Stimulated activated CD8-positive, alpha-beta memory T cell treated with anti-CD3 and anti-CD28 coated beads, Interleukin-15, amount 100 ng/mL, for 4 hours (primary cell): ENCODE results near the gene ANKRD49.

Source experiments
- DNase-seq, 2 donors: peaks; one replicate each; pipeline ENCODE4 v3.0.0-alpha.2; 2020; ENCODE audit warnings: low read depth in 2 of 2

Gene ANKRD49, protein sequence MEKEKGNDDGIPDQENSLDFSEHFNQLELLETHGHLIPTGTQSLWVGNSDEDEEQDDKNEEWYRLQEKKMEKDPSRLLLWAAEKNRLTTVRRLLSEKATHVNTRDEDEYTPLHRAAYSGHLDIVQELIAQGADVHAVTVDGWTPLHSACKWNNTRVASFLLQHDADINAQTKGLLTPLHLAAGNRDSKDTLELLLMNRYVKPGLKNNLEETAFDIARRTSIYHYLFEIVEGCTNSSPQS

DNA sequence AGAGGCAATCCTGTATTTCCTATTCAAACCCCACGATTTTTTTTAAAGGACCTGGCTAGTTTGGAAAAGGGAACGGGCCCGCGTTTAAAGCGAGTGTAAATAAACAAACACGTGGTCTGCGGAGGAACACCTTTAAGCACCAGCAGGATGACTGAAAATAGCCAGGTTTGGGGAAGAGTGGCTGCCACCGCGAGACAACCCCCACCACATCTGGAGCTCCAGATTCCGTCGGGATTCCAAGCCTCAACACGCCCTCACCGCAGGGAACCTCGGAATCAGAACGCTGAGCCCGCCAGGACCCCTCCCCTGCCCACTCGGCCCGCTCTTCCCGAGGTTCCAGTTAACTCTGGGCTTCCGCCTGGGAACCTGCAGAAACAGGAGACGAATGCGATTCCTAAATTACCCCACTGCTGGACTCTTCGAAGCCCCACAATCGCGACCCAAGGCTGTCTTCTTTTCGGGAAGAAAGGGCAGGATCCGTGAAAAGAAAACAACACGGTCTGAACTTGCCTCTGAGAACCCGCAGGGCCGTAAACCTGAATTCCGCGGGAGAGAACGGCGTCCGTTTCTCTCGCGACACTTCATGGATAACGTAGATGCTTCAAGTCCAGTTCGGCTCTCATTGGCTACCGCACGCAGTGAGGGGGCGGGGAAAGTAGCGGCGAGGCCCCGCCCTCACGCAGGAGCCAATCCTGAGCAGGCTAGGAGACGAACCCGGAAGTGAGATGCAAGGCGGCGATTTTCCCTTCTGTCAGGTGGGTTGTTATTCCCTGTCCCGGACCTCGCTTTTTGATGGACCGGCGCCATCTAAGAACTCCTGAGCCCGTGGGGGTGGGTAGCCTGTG, at the start of gene ANKRD49, which contains the start of gene MRE11:
TSS of gene ANKRD49 (plus strand) at position 704 of the 845 bp plus-strand sequence. CDS start 2,710 bp downstream, outside the sequence.
TSS of gene MRE11 (minus strand) at position 564 of the 845 bp plus-strand sequence. CDS start 1,043 bp downstream, outside the sequence.
- DNase-seq = peak; percentile 92 to 94

DNA sequence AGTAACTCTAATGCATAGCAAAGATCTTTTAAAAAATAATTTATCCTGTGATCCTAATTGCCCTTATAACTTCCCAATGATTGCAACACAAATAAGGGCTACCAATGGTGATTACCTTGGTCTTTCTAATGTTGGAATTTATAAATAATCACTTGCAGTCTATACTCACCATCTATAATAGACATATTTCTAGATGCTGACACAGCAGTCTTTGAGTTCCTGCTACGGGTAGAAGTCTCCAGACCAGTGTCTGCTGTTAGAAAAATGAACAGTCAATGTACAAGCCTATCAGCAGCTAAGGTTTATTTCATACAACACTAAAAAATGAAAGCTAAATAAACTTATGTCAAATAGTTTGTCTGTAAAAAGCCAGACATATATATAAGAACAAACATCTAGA, 48.1 kb upstream of the ANKRD49 start:
- DNase-seq = no peak

DNA sequence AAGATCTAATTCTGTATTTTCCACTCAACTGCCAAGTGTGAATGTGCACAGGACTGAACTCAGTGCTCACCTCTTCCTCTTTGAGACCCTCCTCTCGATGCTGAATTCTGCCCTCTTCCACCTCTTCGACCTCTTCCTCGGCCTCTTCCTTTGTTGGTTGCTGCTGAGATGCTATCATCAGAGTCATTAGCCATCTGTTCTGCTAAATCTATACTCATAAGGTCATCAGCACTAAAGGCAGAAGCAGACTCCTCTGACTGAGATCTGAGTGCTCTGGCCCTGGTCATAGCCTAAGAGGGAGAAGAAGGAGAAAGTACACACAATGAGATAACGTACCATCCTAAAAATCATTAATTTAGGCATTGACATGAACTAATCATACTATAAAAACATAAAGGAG, 46.6 kb upstream of the ANKRD49 start:
- DNase-seq = no peak

DNA sequence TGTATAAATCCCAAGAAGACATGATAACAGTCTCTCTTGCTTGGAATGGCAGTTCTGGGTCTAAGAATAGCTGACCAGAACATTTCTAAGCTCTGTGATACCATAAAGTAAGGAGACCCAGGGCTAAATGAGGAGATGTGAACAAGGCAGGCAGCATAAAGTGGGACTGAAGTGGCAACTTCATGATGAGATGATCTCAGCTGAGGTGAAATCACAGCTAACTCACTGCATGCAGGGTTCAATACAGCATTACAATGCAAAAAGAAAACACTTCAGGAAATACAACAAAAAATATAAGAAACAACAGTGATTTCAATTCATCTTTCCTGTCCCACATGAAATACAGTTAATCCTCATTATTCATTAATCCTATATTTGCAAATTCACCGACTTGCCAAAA, 44.8 kb upstream of the ANKRD49 start:
- no peak for DNase-seq

DNA sequence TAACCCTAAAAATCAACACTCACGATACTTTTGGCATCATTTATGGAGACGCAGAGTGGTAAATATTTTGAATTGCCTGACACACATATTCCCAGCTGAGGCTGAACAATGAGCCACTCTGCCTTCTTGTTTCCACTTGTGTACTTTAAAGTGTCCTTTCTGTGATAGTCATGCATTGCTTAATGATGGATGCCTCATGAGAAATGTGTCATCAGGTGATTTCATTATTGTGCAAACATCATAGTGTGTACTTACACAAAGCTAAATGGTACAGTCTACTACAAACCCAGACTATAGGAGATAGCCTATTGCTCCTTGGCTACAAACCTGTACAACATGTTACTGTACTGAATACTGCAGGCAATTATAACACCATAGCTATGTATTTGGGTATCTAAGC, 44.3 kb upstream of the ANKRD49 start:
- DNase-seq = no peak

DNA sequence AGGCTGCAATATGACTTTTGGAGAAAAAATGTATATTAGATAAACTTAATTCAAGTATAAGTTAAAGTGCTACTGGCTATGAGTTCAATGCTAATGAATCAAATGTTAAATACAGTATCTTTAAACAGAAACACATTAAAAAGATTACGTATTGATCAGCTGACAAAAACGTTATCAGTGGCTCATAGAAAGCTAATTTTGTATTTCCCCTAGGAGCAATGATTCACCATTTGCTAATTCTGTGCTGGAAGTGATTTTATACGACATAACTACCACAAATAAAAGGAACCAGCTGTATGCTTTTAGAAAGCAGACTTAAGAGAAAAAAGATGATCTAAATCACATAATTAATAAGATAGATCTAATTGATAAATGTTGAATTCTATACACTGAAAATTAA, 43.7 kb upstream of the ANKRD49 start:
- no peak for DNase-seq

DNA sequence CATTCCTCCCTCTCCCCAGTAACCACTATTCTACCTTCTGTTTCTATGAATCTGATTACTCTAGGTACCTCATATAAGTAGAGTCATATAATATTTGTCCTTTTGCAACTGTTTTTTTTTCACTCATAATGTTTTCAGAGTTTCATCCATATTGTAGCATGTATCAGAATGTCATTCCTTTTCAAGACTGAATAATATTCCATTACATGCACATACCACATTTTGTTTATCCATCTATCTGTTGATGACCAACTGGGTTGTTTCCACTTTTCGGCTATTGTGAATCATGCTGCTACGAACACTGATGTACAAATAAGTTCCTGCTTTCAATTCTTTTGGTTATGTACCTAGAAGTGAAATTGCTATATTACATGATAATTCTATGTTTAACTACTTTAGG, 40.8 kb upstream of the ANKRD49 start:
- no peak for DNase-seq

DNA sequence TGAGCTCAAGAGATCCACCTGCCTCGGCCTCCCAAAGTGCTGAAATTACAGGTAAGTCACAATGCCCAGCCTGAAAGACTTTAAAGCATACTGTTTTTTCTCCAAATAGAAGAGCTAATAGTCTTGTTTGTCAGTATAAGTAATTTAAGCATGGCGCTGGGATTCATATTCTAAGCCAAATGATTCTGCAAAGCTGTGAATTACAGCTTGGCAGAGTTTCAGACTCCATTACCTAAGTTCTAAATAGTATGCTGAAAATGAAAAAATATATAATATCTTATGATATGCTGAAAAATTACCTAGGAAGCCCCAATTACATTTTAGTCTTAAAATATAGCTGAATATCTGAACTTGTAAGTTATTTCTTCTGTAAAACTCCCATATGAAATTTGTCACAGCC, 39.5 kb upstream of the ANKRD49 start:
- DNase-seq = no peak

DNA sequence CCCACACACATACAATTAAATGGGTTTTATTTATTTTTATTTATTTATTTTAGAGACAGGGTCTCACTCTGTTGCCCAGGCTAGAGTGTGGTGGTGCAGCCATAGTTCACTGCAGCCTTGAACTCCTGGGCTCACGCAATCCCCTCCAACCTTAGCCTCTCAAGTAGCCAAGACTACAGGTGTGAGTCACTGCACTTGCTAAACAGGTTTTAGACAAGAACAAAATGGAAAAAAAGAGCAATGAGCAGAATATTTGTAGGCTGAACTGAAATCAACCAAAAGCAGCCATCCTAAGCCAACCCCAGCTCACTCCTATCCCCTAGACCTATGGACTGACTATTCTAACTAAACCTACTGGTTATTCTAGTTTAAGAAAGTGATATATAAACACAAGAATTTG, 37.9 kb upstream of the ANKRD49 start:
- DNase-seq = no peak

DNA sequence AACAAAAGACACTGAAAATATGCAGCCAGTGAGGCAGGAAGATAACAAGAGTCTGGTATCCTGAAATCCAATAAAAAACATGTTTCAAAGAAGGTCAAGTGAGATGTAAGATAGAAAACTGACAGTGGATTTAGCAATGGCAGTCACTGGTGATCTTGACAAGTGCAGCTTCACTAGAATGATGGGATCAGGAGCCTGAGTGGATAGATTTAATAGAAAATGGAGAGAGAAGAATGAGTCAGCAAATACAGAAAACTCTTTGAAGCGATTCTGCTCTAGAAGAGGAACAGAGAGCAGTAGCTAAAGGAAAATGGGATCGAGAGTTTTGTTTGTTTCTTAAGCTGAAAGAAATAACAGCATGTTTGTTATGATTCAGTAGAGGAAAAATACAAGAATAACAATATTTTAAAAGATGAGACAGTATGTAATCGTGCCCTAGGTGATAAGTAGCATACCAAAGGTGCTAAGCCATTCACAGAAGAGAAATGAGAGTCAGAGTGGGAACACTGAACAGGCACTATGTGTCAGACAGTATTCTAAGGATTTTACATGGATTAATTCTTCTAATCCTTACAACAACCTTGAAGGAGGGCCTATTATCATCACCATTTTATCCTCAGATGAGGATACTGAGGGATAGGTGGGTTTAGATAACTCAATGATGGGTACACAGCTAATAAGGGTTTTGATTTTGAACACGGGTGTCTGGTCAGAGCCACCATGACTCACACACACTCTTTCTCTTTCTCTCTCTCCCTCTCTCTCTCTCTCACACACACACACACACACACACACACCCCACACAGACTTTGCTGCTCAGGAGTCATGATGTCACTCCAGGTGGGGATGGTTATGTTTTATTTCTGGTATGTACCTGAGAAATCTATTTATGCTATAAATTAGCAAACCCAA, 36.4 kb upstream of the ANKRD49 start:
- DNase-seq = no peak

DNA sequence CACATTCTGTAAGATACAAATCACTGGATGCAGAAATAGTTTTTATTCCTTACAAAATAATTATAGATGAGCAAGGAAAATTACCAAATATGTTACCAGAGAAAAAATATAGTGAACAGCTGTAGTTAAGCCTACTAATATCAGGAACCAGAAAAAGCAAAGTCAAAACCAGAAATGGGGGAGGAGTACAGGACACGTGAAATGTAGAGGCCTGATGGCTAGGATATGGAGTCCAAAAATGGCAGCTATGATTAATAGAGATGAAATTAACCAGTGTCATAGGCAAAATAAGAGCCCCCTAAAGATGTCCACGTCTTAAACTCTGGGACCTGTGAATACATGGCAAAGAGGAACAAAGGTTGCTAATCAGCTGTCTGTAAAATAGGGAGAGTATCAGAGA, 34.2 kb upstream of the ANKRD49 start:
- no peak for DNase-seq

DNA sequence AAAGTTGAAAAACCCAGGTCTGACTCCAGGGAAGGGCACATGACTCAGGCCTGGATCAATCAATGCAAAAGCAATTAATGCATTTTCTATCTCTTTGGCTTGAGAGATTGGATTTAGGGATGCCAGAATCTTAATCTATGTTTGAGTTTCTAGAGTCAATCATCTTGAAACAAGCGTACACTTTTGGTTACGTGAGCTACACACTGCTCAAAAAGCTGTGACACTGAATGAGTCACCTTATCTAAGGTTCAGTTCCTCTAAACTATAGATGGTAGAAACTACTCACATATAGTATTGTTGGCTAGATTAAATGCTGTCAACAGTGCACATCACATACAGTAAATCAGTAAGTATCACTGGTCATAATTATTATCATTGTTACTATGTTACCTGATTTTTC, 24.4 kb upstream of the ANKRD49 start:
- no peak for DNase-seq

DNA sequence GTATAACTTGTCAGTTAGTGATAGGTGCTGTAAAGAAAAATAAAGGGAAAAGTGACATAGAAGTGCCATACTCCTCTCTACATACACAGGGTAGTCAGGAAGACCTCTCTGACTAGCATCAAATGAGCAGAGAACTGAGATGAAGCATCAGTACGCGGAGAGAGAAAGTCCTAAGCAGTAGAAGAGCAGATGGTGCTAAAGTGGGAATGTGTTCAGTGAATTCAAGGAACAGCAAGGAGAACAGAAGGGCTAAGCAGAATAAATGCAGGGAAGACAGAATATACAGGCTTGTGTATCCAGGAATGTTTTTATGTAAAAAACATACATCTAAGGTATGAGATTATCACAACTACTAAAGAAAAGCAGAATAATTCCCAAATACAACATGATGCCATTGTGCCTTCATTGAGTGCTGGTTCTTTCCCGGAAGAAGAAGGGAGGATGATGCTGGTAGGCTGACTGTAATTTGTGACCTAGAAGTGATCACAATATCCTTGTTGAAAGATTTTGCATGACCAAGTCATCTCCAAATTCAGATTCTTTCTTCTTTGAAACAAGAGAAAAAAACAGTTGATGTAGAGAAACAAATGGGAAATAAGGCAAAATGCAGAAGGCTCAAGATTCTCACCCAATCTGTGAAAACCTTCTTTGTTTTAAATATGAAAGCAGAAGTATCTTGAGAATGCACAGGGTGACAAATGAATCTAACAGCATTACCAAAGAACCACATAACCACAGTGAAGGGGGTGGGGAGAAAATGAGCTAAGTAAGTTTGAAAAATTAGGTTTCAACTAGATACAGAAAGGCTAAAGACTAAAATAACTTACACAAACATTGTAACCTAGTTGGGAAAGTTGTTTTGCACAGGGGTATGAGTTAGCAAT, 20.6 kb upstream of the ANKRD49 start:
- no peak for DNase-seq

DNA sequence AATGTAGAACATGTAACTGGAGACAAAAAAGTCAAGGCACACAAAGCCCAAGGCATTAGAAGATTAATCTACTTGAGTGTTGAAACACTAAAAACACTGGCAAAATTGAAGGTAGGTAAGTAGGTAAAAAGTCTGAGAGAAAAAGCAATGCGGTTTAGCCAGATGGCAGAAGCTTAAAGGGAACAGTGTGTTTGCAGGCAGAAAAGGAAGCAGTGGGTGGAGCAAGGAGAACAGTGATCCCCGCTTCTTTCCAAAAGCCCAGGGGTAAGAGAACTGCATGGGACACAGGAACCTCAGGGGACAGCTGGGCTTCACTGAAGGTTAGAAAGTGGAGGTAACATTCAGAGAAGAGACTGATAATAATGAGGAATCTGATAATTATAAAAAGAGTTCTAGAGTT, 16.2 kb upstream of the ANKRD49 start:
- DNase-seq = no peak

DNA sequence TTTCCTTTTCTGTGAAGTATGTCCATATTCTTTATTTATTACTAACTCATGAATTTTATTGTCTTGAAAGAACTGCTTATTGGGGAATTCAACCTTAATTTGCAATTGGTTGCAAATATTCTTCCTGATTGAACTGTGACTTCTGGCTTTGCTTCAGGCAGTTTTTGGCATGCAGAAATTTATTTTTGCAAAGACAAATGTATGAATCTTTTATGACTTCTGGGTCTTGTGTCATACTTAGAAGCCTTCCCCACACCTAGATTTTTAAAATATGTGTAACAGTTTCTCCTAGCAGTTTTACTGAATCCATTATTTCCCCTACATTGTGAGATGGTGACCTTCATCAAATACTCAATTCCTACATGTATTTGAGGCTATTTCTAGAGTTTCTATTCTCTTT, 12.4 kb upstream of the ANKRD49 start:
- no peak for DNase-seq

DNA sequence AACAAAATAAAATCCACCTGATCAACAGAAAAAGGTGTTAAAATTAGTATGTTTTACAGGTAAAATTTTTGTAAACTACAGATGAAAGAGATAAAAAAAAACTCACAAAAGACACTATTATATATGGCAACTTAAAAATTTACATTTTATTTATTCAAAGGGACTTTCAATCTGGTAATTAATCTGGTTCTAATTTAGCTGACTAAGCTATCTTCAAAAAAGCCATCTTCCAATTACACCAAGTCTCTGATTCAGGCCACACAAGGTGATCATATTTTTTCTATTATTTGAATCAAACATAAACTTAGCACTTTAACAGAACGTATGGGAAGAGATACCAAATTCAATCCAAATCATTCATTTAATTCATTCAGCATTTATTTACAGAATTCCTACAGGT, 7.7 kb upstream of the ANKRD49 start:
- DNase-seq = no peak

DNA sequence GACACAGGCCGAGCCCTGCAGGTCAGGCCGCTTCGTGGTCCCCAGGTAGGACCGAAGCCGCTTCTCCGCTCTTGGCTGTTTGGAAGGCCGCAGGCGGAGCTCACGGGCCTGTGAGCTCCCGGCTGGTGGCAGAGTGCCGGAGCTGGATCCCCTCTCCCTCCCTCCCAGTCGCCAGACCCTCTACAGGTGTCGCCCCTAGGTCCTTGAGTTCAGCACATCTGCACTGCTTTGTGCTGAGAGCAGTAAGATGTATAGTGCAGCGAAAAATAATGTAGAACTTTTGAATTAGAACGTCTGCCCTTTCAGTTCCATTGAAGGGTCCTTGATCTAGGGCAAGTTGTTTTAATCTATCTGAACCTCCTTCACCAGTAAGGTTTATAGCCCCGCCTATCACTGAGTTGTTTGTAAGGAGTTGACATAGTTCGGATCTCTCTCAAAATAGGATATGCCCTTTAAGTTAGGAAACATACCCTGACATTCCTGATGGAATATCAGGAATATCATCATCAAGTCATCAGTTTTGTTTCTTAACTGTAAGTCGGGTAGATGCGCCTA, 419 bp downstream of the ANKRD49 start:
- DNase-seq = no peak

DNA sequence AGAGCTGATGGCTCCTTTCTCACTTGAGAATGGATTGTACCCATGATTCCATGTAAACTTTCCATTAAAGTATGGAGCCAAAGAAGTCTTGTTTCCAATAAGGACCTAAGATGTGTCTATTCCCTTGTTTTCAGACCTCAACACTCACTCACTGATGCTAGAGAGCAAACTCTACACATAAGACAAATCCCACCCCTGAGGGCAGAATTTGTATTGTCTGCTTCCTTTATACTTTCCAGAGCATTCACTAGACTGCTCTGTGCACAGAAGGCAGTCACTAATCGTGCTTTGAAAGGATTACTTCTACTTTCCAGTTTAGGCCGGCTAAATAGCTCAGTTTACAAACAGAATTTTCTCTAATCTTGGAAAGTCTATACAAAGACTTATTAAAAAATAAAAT, 6.4 kb downstream of the ANKRD49 start:
- DNase-seq = no peak

DNA sequence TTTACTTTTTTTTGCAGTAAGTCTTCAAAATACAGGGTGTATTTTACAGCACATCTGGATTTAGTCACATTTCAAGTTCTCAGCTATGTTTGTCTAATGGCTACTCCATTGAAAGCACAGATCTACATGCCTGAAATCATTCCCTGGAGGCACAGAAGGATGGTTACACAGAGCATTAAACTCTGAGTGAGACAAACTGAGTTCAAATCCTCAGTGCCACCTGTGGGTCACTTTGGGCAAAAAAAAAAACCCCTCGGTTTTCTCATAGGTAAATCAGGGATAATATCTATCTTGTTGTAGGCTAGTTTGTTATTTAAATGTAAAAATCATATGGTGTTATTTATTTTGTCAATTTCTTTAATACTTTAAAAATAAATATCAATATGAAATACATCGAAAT, 7.7 kb downstream of the ANKRD49 start:
- DNase-seq = no peak

DNA sequence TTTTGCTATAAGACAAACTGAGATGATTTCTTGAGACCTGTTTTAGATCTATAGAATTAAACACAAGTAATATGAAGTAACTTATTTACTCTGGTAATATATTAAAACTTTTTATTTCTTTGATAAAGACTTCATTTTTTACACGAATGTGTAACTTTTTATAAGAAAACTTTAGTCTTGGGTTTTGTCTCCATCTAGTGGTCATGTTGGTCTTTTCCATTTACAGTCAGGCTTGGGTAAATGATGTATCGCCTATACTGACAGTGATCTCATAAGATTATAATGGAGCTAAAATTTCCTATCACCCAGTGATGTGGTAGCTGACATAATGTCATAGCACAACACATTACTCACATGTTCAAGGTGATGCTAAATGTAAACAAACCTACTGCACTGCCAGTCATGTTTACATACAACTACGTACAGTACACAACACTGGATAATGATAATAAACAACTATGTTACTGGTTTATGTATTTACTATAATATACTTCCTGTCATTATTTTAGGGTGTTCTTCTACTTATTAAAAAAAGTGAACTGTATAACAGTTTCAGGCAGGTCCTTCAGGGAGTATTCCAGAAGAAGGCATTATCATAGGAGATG, 11.0 kb downstream of the ANKRD49 start:
- DNase-seq = no peak
